ENCODE data around the gene IL17F. TPM values are rescaled to one million over a fixed set of nuclear protein-coding genes. Genes with fewer than 3 reads are reported as not detected.

Gene IL17F
- total RNA-seq, 1 experiment from 2014 or later = not detected

GRCh38 chr6:52243282-52243893, 912 bp downstream of the IL17F start:
- TF ChIP-seq SIN3A (IDR thresholded peaks at IDR 0.05; ENCODE audit: borderline replicate concordance, insufficient read depth, low read depth, low read length) (no peak), POLR2AphosphoS5 (IDR thresholded peaks at IDR 0.05; ENCODE audit: low read depth, low read length) (no peak), TCF7L2 (IDR thresholded peaks at IDR 0.05; ENCODE audit: low read depth, low read length) (no peak), CTCF (IDR thresholded peaks at IDR 0.05) (no peak), REST (IDR thresholded peaks at IDR 0.05; ENCODE audit: insufficient read depth in 1 of 2, low read depth in 2 of 2, low read length in 1 of 2) (peak in 1 of 2 experiments; percentile 54; a peak in 1 of 4 replicates)
- Histone ChIP-seq H3K27ac (ENCODE audit: low read length) (no peak overlapping the region), H3K9me3 (ENCODE audit: control insufficient read depth, insufficient read depth, low read depth, low read length) (no peaks in the 10 kb centered on the region), H3K36me3 (ENCODE audit: control insufficient read depth, insufficient read depth, low read length) (no peaks in the 10 kb centered on the region), H3K4me3 (ENCODE audit: low read depth in 2 of 2, low read length in 2 of 2) (no peak overlapping the region), H3K4me1 (ENCODE audit: control insufficient read depth, insufficient read depth, low read length) (no peaks in the 10 kb centered on the region), H3K27me3 (ENCODE audit: control insufficient read depth, insufficient read depth, low read length) (peaks cover 16% of the 10 kb centered on the region; the same call in 1 of the 2 replicates)
- BruUV-seq (replicated peaks) = no TSS peak
- ChIA-PET POLR2A (no interaction called here), CTCF (no interaction called here)
- in situ Hi-C loops (cut with HindIII; ENCODE audit: low pct_unique_long_range_greater_than_20kb, low sequenced_read_pairs) (no loop called here), intact Hi-C loops (cut with micrococcal nuclease; ENCODE audit: unreplicated experiment) (no loop called here)
- DNase-seq (ENCODE audit: low read depth, low spot score) (no peak), ATAC-seq (no peak)

GRCh38 chr6:52241819-52242218, 2.5 kb downstream of the IL17F start:
- no peaks in the 10 kb centered on the region for H3K36me3 ChIP-seq (ENCODE audit: control insufficient read depth, insufficient read depth, low read length)
- H3K4me1 ChIP-seq (ENCODE audit: control insufficient read depth, insufficient read depth, low read length) = no peaks in the 10 kb centered on the region
- no peak for TF ChIP-seq TCF7L2 (IDR thresholded peaks at IDR 0.05; ENCODE audit: low read depth, low read length)
- no peak for TF ChIP-seq SIN3A (IDR thresholded peaks at IDR 0.05; ENCODE audit: borderline replicate concordance, insufficient read depth, low read depth, low read length)
- TF ChIP-seq CTCF (IDR thresholded peaks at IDR 0.05) = no peak
- no peak for TF ChIP-seq POLR2AphosphoS5 (IDR thresholded peaks at IDR 0.05; ENCODE audit: low read depth, low read length)
- CTCF ChIA-PET = no interaction called here
- peaks cover 13% of the 10 kb centered on the region for H3K27me3 ChIP-seq (ENCODE audit: control insufficient read depth, insufficient read depth, low read length)
- intact Hi-C loops (cut with micrococcal nuclease; ENCODE audit: unreplicated experiment) = no loop called here
- POLR2A ChIA-PET = no interaction called here
- DNase-seq (ENCODE audit: low read depth, low spot score) (no peak), ATAC-seq (no peak)
- BruUV-seq (replicated peaks) = no TSS peak
- no peak overlapping the region for H3K4me3 ChIP-seq (ENCODE audit: low read depth in 2 of 2, low read length in 2 of 2)
- no peak overlapping the region for H3K27ac ChIP-seq (ENCODE audit: low read length)
- H3K9me3 ChIP-seq (ENCODE audit: control insufficient read depth, insufficient read depth, low read depth, low read length) = no peaks in the 10 kb centered on the region
- in situ Hi-C loops (cut with HindIII; ENCODE audit: low pct_unique_long_range_greater_than_20kb, low sequenced_read_pairs) = no loop called here

All from Panc1 (cell line).